ENCODE measurements around the gene SF3A1. TPM values are rescaled to one million over a fixed set of nuclear protein-coding genes. Genes with fewer than 3 reads are reported as not detected.

Gene SF3A1
- total RNA-seq, 1 experiment from 2014 or later, result 182 TPM

DNA sequence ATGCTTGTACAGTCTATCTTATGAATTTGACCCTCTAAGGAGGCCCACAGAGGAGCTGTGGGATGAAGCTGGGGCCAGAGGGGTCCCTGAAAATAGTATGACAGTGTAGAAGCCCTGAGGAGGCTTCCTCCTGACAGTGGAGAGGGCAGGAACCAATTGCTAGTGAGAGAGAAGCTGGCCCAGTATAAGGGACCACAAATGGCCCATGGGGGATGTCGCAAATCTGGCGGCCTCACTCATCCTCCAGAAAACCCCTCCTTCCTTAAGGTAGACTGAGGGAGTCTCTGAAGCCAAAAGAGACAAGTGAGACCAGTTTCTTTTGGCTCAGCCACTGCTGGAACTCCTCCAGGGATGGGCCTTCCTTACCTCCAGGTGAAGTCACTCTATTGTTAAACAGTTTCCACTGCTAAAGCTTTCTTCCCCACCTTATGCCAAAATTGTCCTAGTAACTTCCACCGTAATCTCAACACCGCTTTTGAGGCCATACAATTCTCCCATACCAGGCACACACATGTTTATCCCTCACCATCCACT lies 49.6 kb downstream of the SF3A1 start:
- no peak overlapping the region for H3K4me3 Mint-ChIP-seq (ENCODE audit: unreplicated experiment)
- H3K27me3 Mint-ChIP-seq (ENCODE audit: insufficient read depth, unreplicated experiment), result no peaks in the 10 kb centered on the region
- BruUV-seq (replicated peaks), result no TSS peak
- no peak for DNase-seq
- peaks cover 6% of the 10 kb centered on the region; the same call in 1 of the 2 replicates for H3K4me1 ChIP-seq
- H3K27me3 ChIP-seq (replicated peaks; ENCODE audit: control insufficient read depth, insufficient read depth, low read length), result no peaks in the 10 kb centered on the region
- H3K36me3 Mint-ChIP-seq (ENCODE audit: insufficient read depth, unreplicated experiment), result peaks cover 11% of the 10 kb centered on the region
- intact Hi-C loops (cut with micrococcal nuclease; ENCODE audit: unreplicated experiment), result no loop called here
- H3K9me3 Mint-ChIP-seq (ENCODE audit: unreplicated experiment), result no peaks in the 10 kb centered on the region
- H3K27ac Mint-ChIP-seq (ENCODE audit: unreplicated experiment), result no peak overlapping the region
- peaks cover 25% of the 10 kb centered on the region for H3K4me1 Mint-ChIP-seq (ENCODE audit: low read depth, unreplicated experiment)
- no peaks in the 10 kb centered on the region for H3K36me3 ChIP-seq (ENCODE audit: control insufficient read depth, insufficient read depth, low read length)
- ChIA-PET CTCF (no interaction called here), POLR2A (interaction anchor here (1.7 kb wide), 1 partner anchor 9 kb away, joined by 4 read pairs; no protein-coding TSS in a partner anchor)
- no peak overlapping the region for H3K4me3 ChIP-seq (ENCODE audit: low read depth, low read length)
- TF ChIP-seq, protein P1, sequence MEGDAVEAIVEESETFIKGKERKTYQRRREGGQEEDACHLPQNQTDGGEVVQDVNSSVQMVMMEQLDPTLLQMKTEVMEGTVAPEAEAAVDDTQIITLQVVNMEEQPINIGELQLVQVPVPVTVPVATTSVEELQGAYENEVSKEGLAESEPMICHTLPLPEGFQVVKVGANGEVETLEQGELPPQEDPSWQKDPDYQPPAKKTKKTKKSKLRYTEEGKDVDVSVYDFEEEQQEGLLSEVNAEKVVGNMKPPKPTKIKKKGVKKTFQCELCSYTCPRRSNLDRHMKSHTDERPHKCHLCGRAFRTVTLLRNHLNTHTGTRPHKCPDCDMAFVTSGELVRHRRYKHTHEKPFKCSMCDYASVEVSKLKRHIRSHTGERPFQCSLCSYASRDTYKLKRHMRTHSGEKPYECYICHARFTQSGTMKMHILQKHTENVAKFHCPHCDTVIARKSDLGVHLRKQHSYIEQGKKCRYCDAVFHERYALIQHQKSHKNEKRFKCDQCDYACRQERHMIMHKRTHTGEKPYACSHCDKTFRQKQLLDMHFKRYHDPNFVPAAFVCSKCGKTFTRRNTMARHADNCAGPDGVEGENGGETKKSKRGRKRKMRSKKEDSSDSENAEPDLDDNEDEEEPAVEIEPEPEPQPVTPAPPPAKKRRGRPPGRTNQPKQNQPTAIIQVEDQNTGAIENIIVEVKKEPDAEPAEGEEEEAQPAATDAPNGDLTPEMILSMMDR (IDR thresholded peaks at IDR 0.05; ENCODE audit: insufficient read depth in 1 of 2, low read depth in 1 of 2, low read length in 1 of 2, severe bottlenecking in 1 of 2, unreplicated experiment in 1 of 2), result no peak
- no peaks in the 10 kb centered on the region for H3K9me3 ChIP-seq

DNA sequence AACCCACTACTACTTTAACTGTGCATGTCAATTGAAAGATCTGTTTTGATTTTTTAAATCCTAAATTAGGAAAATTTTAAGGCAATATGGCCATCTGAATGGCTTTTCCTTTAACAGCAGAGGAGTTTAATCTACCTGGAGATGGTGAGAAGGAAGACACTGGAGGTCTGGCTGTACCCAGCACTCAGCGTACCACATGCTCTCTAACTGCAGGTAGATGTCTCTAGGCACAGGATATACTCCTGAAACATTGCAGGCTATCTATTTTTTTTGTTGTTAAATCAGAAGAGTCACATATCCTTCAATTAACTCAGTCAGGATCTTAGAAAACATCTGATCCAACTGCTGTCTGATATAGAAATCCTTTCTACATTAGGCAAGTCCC lies 50.1 kb downstream of the SF3A1 start:
- intact Hi-C loops (cut with micrococcal nuclease; ENCODE audit: unreplicated experiment), result no loop called here
- Mint-ChIP-seq H3K27ac (ENCODE audit: unreplicated experiment) (no peak overlapping the region), H3K4me3 (ENCODE audit: unreplicated experiment) (no peak overlapping the region), H3K4me1 (ENCODE audit: low read depth, unreplicated experiment) (peaks cover 25% of the 10 kb centered on the region), H3K27me3 (ENCODE audit: insufficient read depth, unreplicated experiment) (no peaks in the 10 kb centered on the region), H3K9me3 (ENCODE audit: unreplicated experiment) (no peaks in the 10 kb centered on the region), H3K36me3 (ENCODE audit: insufficient read depth, unreplicated experiment) (peaks cover 11% of the 10 kb centered on the region)
- POLR2A ChIA-PET, result interaction anchor here (1.7 kb wide), 1 partner anchor 8 kb away, joined by 4 read pairs; no protein-coding TSS in a partner anchor
- BruUV-seq (replicated peaks), result no TSS peak
- CTCF ChIA-PET, result no interaction called here
- Histone ChIP-seq H3K4me3 (ENCODE audit: low read depth, low read length) (no peak overlapping the region), H3K9me3 (no peaks in the 10 kb centered on the region), H3K4me1 (peaks cover 8% of the 10 kb centered on the region; the same call in 1 of the 2 replicates), H3K36me3 (ENCODE audit: control insufficient read depth, insufficient read depth, low read length) (peaks cover 2% of the 10 kb centered on the region), H3K27me3 (replicated peaks; ENCODE audit: control insufficient read depth, insufficient read depth, low read length) (no peaks in the 10 kb centered on the region)
- DNase-seq, result no peak
- TF ChIP-seq, protein P1 (IDR thresholded peaks at IDR 0.05; ENCODE audit: insufficient read depth in 1 of 2, low read depth in 1 of 2, low read length in 1 of 2, severe bottlenecking in 1 of 2, unreplicated experiment in 1 of 2), result no peak

GRCh38 chr22:30305906-30306626 lies 50.6 kb downstream of the SF3A1 start:
- Histone ChIP-seq H3K27me3 (replicated peaks; ENCODE audit: control insufficient read depth, insufficient read depth, low read length) (no peaks in the 10 kb centered on the region), H3K9me3 (no peaks in the 10 kb centered on the region), H3K4me3 (ENCODE audit: low read depth, low read length) (no peak overlapping the region), H3K4me1 (peaks cover 8% of the 10 kb centered on the region; the same call in 1 of the 2 replicates), H3K36me3 (ENCODE audit: control insufficient read depth, insufficient read depth, low read length) (peaks cover 2% of the 10 kb centered on the region)
- Mint-ChIP-seq H3K27ac (ENCODE audit: unreplicated experiment) (no peak overlapping the region), H3K36me3 (ENCODE audit: insufficient read depth, unreplicated experiment) (peaks cover 14% of the 10 kb centered on the region), H3K4me1 (ENCODE audit: low read depth, unreplicated experiment) (peaks cover 25% of the 10 kb centered on the region), H3K9me3 (ENCODE audit: unreplicated experiment) (no peaks in the 10 kb centered on the region), H3K4me3 (ENCODE audit: unreplicated experiment) (no peak overlapping the region), H3K27me3 (ENCODE audit: insufficient read depth, unreplicated experiment) (no peaks in the 10 kb centered on the region)
- DNase-seq, result no peak
- intact Hi-C loops (cut with micrococcal nuclease; ENCODE audit: unreplicated experiment), result no loop called here
- POLR2A ChIA-PET, result interaction anchor here (1.7 kb wide), 1 partner anchor 8 kb away, joined by 4 read pairs; no protein-coding TSS in a partner anchor
- CTCF ChIA-PET, result no interaction called here
- no TSS peak for BruUV-seq (replicated peaks)
- TF ChIP-seq, protein P1 (IDR thresholded peaks at IDR 0.05; ENCODE audit: insufficient read depth in 1 of 2, low read depth in 1 of 2, low read length in 1 of 2, severe bottlenecking in 1 of 2, unreplicated experiment in 1 of 2), result no peak

Measured in Caco-2 (cell line).